ENCODE results near the gene IL36G. TPM values are rescaled to one million over a fixed set of nuclear protein-coding genes. Genes with fewer than 3 reads are reported as not detected.

The IL36G gene
- total and polyA plus RNA-seq, 2 donors (not counting 1 experiment from before 2014, with no cell fraction given), result not detected

GRCh38 chr2:113013336-113013661 is 35.5 kb downstream of the IL36G start:
- no peak for DNase-seq (ENCODE audit: low read depth in 2 of 2)
- no peak overlapping the region for H2AFZ ChIP-seq (ENCODE audit: low read length)
- H3K36me3 ChIP-seq (ENCODE audit: control insufficient read depth, insufficient read depth, low read length), result no peaks in the 10 kb centered on the region
- H3K4me3 ChIP-seq (replicated peaks in 1 of 4; ENCODE audit: control extremely low read depth in 1 of 4, insufficient read depth in 1 of 4, low read depth in 3 of 4, low read length in 4 of 4), result no peak overlapping the region
- no peaks in the 10 kb centered on the region for H3K79me2 ChIP-seq (ENCODE audit: control insufficient read depth, insufficient read depth, low read length)
- no peaks in the 10 kb centered on the region for H3K4me1 ChIP-seq (ENCODE audit: control insufficient read depth, extremely low read depth, insufficient read depth, low read length)
- no peaks in the 10 kb centered on the region for H4K20me1 ChIP-seq (ENCODE audit: control insufficient read depth, extremely low read depth, insufficient read depth, low read length)
- H3K9me3 ChIP-seq (ENCODE audit: control insufficient read depth, insufficient read depth, low read depth, low read length), result no peaks in the 10 kb centered on the region
- H3K27me3 ChIP-seq (ENCODE audit: control insufficient read depth, insufficient read depth, low read length), result peaks cover 5% of the 10 kb centered on the region
- H3K27ac ChIP-seq (ENCODE audit: insufficient read depth, low read length), result no peak overlapping the region
- no peak overlapping the region for H3K4me2 ChIP-seq (ENCODE audit: extremely low read depth, insufficient read depth, low read length)
- H3K9ac ChIP-seq (ENCODE audit: insufficient read depth, low read length), result no peak overlapping the region
- TF ChIP-seq EZH2 (IDR thresholded peaks at IDR 0.05; ENCODE audit: low read length, missing control alignments), result no peak
- TF ChIP-seq CTCF (conservative IDR thresholded peaks at IDR 0.05 in 1 of 2, IDR thresholded peaks at IDR 0.05 in 1 of 2; ENCODE audit: low read depth in 1 of 2, low read length in 2 of 2), result no peak

DNA sequence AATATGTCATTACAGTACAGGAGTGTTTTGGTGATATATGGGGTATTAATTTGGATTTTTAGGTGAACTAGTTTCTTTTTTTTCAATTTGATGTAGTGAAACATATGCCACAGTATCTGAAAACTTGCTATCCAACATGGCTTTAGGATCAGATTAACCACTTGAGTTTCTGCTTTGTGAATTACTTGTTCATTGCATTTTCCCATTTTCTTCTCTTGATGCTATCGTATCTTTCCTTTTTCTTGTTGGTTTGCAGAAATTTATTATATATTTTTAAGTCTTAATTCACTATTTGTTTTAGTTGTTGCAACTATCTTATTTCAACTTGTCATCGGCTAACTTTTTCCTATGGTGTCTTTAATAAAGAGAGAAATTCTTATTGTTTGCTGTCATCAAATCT is 36.3 kb downstream of the IL36G start:
- Histone ChIP-seq H2AFZ (ENCODE audit: low read length) (no peak overlapping the region), H3K9me3 (ENCODE audit: control insufficient read depth, insufficient read depth, low read depth, low read length) (no peaks in the 10 kb centered on the region), H3K27me3 (ENCODE audit: control insufficient read depth, insufficient read depth, low read length) (peaks cover 5% of the 10 kb centered on the region), H3K36me3 (ENCODE audit: control insufficient read depth, insufficient read depth, low read length) (no peaks in the 10 kb centered on the region), H3K4me2 (ENCODE audit: extremely low read depth, insufficient read depth, low read length) (no peak overlapping the region), H3K9ac (ENCODE audit: insufficient read depth, low read length) (no peak overlapping the region), H3K27ac (ENCODE audit: insufficient read depth, low read length) (no peak overlapping the region), H3K79me2 (ENCODE audit: control insufficient read depth, insufficient read depth, low read length) (no peaks in the 10 kb centered on the region), H4K20me1 (ENCODE audit: control insufficient read depth, extremely low read depth, insufficient read depth, low read length) (no peaks in the 10 kb centered on the region), H3K4me1 (ENCODE audit: control insufficient read depth, extremely low read depth, insufficient read depth, low read length) (no peaks in the 10 kb centered on the region), H3K4me3 (replicated peaks in 1 of 4; ENCODE audit: control extremely low read depth in 1 of 4, insufficient read depth in 1 of 4, low read depth in 3 of 4, low read length in 4 of 4) (no peak overlapping the region)
- DNase-seq (ENCODE audit: low read depth in 2 of 2), result no peak
- TF ChIP-seq EZH2 (IDR thresholded peaks at IDR 0.05; ENCODE audit: low read length, missing control alignments), result no peak
- no peak for TF ChIP-seq CTCF (conservative IDR thresholded peaks at IDR 0.05 in 1 of 2, IDR thresholded peaks at IDR 0.05 in 1 of 2; ENCODE audit: low read depth in 1 of 2, low read length in 2 of 2)

- Histone ChIP-seq H3K4me1 (ENCODE audit: control insufficient read depth, extremely low read depth, insufficient read depth, low read length) (no peaks in the 10 kb centered on the region), H3K4me2 (ENCODE audit: extremely low read depth, insufficient read depth, low read length) (no peak overlapping the region), H3K79me2 (ENCODE audit: control insufficient read depth, insufficient read depth, low read length) (no peaks in the 10 kb centered on the region), H3K27ac (ENCODE audit: insufficient read depth, low read length) (no peak overlapping the region), H3K27me3 (ENCODE audit: control insufficient read depth, insufficient read depth, low read length) (peaks cover 5% of the 10 kb centered on the region), H3K9me3 (ENCODE audit: control insufficient read depth, insufficient read depth, low read depth, low read length) (no peaks in the 10 kb centered on the region), H4K20me1 (ENCODE audit: control insufficient read depth, extremely low read depth, insufficient read depth, low read length) (no peaks in the 10 kb centered on the region), H3K36me3 (ENCODE audit: control insufficient read depth, insufficient read depth, low read length) (no peaks in the 10 kb centered on the region), H2AFZ (ENCODE audit: low read length) (no peak overlapping the region), H3K4me3 (replicated peaks in 1 of 4; ENCODE audit: control extremely low read depth in 1 of 4, insufficient read depth in 1 of 4, low read depth in 3 of 4, low read length in 4 of 4) (no peak overlapping the region), H3K9ac (ENCODE audit: insufficient read depth, low read length) (no peak overlapping the region)
- no peak for DNase-seq (ENCODE audit: low read depth in 2 of 2)
- TF ChIP-seq CTCF (conservative IDR thresholded peaks at IDR 0.05 in 1 of 2, IDR thresholded peaks at IDR 0.05 in 1 of 2; ENCODE audit: low read depth in 1 of 2, low read length in 2 of 2), result no peak
- no peak for TF ChIP-seq EZH2 (IDR thresholded peaks at IDR 0.05; ENCODE audit: low read length, missing control alignments)
Observed at GRCh38 chr2:113015042-113015441, 37.2 kb downstream of the IL36G start.
